Endothelial cell (in vitro differentiated cells): Measurements from ENCODE around the gene DNAJC12. TPM values are rescaled to one million over a fixed set of nuclear protein-coding genes. Genes with fewer than 3 reads are reported as not detected.

Experiments used
- DNase-seq: peaks from one replicate; pipeline ENCODE4 v3.0.0; 2021; ENCODE audit warnings: low spot score
- H3K27ac Mint-ChIP-seq: one replicate; pipeline ENCODE4 v1.8.0; 2021; ENCODE audit warnings: mixed read lengths, inconsistent platforms; ENCODE audit not compliant: unreplicated experiment
- H3K27me3 Mint-ChIP-seq: one replicate; pipeline ENCODE4 v1.8.0; 2021; ENCODE audit warnings: mild to moderate bottlenecking, moderate library complexity, mixed read lengths, inconsistent platforms; ENCODE audit not compliant: unreplicated experiment
- H3K36me3 Mint-ChIP-seq: one replicate; pipeline ENCODE4 v1.8.0; 2021; ENCODE audit warnings: mild to moderate bottlenecking, low read depth, mixed read lengths, inconsistent platforms; ENCODE audit not compliant: unreplicated experiment
- H3K4me1 Mint-ChIP-seq: one replicate; pipeline ENCODE4 v1.8.0; 2021; ENCODE audit warnings: mild to moderate bottlenecking, mixed read lengths, inconsistent platforms; ENCODE audit not compliant: unreplicated experiment
- H3K4me3 Mint-ChIP-seq: one replicate; pipeline ENCODE4 v1.8.0; 2021; ENCODE audit warnings: mild to moderate bottlenecking, mixed read lengths, inconsistent platforms; ENCODE audit not compliant: unreplicated experiment
- H3K9me3 Mint-ChIP-seq: one replicate; pipeline ENCODE4 v1.8.0; 2021; ENCODE audit warnings: mixed read lengths, inconsistent platforms; ENCODE audit not compliant: unreplicated experiment
- CTCF ChIP-seq: fragments of 200-600 bp; sonication (generic); IDR thresholded peaks from one replicate; pipeline ENCODE4 v1.5.0; 2021; ENCODE audit warnings: antibody characterized with exemption; ENCODE audit not compliant: unreplicated experiment
- total RNA-seq: library from RNA; stranded (reverse); fragmentation: NEBNext Ultra II Directional; extraction: Animal tissue kit (Norgen Biotek cat#: 25700); gene quantifications from one replicate; pipeline ENCODE4 v1.2.1, GENCODE V29; 2021; ENCODE audit not compliant: unreplicated experiment

The DNAJC12 gene
- total RNA-seq, 1 donor from 2014 or later, result 2.6 TPM

GRCh38 chr10:67852761-67853160, 14.8 kb upstream of the DNAJC12 start:
- Mint-ChIP-seq H3K36me3 (no peaks in the 10 kb centered on the region), H3K9me3 (no peaks in the 10 kb centered on the region), H3K4me1 (peaks cover 15% of the 10 kb centered on the region), H3K27me3 (peaks cover 3% of the 10 kb centered on the region), H3K4me3 (no peak overlapping the region), H3K27ac (no peak overlapping the region)
- DNase-seq, result no peak
- no peak for TF ChIP-seq CTCF

- Mint-ChIP-seq H3K27ac (peak overlapping the region; percentile 43), H3K4me1 (peaks cover 15% of the 10 kb centered on the region), H3K9me3 (no peaks in the 10 kb centered on the region), H3K36me3 (no peaks in the 10 kb centered on the region), H3K4me3 (peak overlapping the region; percentile 9), H3K27me3 (peaks cover 3% of the 10 kb centered on the region)
- DNase-seq, result no peak
- TF ChIP-seq CTCF, result no peak
These were observed 13.2 kb upstream of the DNAJC12 start for GRCh38 chr10:67851186-67851585.

GRCh38 chr10:67849331-67850011, 11.5 kb upstream of the DNAJC12 start:
- peaks cover 15% of the 10 kb centered on the region for H3K4me1 Mint-ChIP-seq
- peaks cover 3% of the 10 kb centered on the region for H3K27me3 Mint-ChIP-seq
- peak overlapping the region; percentile 98 for H3K27ac Mint-ChIP-seq
- H3K9me3 Mint-ChIP-seq, result no peaks in the 10 kb centered on the region
- H3K36me3 Mint-ChIP-seq, result no peaks in the 10 kb centered on the region
- H3K4me3 Mint-ChIP-seq, result peak overlapping the region; percentile 96
- peak; percentile 88 for DNase-seq
- TF ChIP-seq CTCF, result no peak

GRCh38 chr10:67843284-67843683, 5.3 kb upstream of the DNAJC12 start:
- no peaks in the 10 kb centered on the region for H3K9me3 Mint-ChIP-seq

More at GRCh38 chr10:67843284-67843683, 5.3 kb upstream of the DNAJC12 start:
- Mint-ChIP-seq H3K27ac (no peak overlapping the region), H3K4me3 (no peak overlapping the region), H3K36me3 (no peaks in the 10 kb centered on the region), H3K27me3 (peaks cover 2% of the 10 kb centered on the region), H3K4me1 (no peaks in the 10 kb centered on the region)
- TF ChIP-seq CTCF, result no peak
- DNase-seq, result no peak
